Dedifferentiated amniotic fluid mesenchymal stem cell (primary cell): ENCODE measurements around the gene SYNGR2.

Source experiments
- DNase-seq: peaks from one replicate; pipeline ENCODE4 v3.0.0-alpha.2; 2016; ENCODE audit errors: extremely low spot score

The SYNGR2 gene

DNA sequence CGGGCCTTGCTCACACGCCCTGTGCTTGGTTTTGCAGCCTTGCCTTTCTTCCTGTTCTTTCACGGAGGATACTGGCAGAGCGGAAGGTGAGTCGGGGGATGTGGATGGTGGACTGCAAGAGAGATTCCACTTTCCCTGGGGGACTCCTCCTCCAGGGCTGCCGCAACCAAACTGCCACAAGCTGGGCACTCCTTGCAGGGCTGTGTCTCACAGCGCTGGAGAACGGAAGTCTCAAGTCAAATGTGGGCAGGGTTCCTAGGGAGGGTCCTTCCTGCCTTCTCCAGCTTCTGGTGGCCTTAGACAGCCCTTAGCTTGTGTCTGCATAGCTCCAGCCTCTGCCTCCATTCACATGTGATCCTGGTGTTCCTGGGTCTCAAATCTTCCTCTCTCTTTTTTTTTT lies 34.3 kb downstream of the SYNGR2 start:
- no peak for DNase-seq

GRCh38 chr17:78204387-78205123 lies 36.2 kb downstream of the SYNGR2 start:
- no peak for DNase-seq

GRCh38 chr17:78205124-78205775 lies 36.9 kb downstream of the SYNGR2 start:
- no peak for DNase-seq

GRCh38 chr17:78206298-78206697 lies 37.9 kb downstream of the SYNGR2 start:
- no peak for DNase-seq

DNA sequence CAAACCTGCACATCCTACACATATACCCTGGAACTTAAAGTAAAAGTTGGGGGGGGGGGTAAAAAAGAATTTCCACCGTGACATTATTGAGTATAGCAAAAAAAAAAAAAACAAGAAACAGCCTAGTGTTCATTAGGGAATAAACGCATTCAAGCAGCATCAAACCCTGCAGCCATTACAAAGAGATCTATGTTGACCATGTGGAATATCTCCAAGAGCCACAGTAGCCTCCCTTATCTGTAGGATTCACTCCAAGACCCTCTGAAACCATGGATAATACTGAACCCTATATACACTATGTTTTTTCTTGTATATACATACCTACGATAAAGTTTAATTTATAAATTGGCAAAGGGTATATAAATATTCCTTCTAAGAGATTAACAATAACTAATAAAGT lies 40.1 kb downstream of the SYNGR2 start:
- DNase-seq: no peak

DNA sequence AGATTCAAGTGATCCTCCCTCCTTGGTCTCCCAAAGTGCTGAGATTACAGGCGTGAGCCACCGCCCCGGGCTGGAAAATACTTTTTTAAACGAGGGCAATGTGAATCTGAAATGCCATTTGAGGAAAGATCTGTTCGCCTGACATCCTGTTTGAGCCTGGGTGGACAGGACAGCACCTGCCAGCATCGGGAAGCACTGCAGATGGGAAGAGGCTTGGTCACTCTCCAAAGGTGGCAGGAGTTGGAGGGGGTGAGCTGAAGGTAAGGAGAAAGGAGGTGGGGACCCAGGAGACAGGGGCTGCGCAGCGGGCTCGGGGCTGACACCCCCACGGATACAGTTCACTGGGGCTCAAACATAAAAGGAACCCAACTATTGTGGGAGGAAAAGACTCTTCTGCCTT lies 41.7 kb downstream of the SYNGR2 start:
- no peak for DNase-seq

DNA sequence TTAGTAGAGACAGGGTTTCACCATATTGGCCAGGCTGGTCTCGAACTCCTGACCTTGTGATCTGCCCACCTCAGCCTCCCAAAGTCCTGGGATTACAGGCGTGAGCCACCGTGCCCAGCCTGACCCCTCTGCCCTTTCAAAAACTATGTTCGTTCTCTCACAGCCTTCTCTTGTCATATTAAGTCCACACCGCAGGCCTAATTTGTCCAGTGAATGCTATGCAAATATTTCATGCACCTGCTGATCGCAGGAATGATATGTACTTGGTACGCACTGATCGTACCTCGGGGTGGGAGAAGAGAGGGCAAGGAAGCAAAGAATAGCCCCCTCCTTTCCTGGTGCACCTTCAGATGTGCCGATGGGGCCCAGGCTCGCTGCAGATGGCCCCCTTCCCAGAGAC lies 42.7 kb downstream of the SYNGR2 start:
- no peak for DNase-seq

GRCh38 chr17:78214016-78214705 lies 45.8 kb downstream of the SYNGR2 start, which contains the start of gene BIRC5:
BIRC5 (plus strand) TSS chr17:78214253; CDS start chr17:78214317, 64 bp downstream.
- peak; percentile 84 for DNase-seq

GRCh38 chr17:78214706-78215061 lies 46.3 kb downstream of the SYNGR2 start:
- DNase-seq: no peak

GRCh38 chr17:78219396-78220150 lies 51.2 kb downstream of the SYNGR2 start:
- DNase-seq: no peak
